Body of pancreas (tissue), 4 donors: ENCODE results near the gene ENO3. TPM values are rescaled to one million over a fixed set of nuclear protein-coding genes. Genes with fewer than 3 reads are reported as not detected.

ENCODE experiments used
- ATAC-seq: fragments of 150-250 bp; one replicate; pipeline ENCODE4 v1.9.1; 2016
- DNase-seq, 4 donors: peaks; one replicate each; pipeline ENCODE4 v3.0.0-alpha.2; 2019
- H3K27ac ChIP-seq, 4 donors: fragments of 200-600 bp; sonication (generic); 1 replicate in 3 of 4; 2 replicates in 1 of 4; pipeline versions ENCODE4 v1.5.1 to v1.6.1; 2016 to 2019; ENCODE audit warnings: mild to moderate bottlenecking in 1 of 4, mixed read lengths in 1 of 4, moderate library complexity in 1 of 4
- H3K27me3 ChIP-seq, 2 donors: fragments of 200-600 bp; sonication (generic); one replicate each; pipeline ENCODE4 v1.6.0; 2016; ENCODE audit warnings: mild to moderate bottlenecking in 1 of 2
- H3K36me3 ChIP-seq, 2 donors: fragments of 200-600 bp; sonication (generic); replicated peaks in 1 of 2; 2 replicates each; pipeline ENCODE4 v1.5.1; 2016; ENCODE audit warnings: low read depth in 2 of 2; ENCODE audit not compliant: insufficient read depth in 1 of 2
- H3K4me1 ChIP-seq: fragments of 200-600 bp; sonication (generic); one replicate; pipeline ENCODE4 v1.6.0; 2016
- H3K4me3 ChIP-seq, 2 donors: fragments of 200-600 bp; sonication (generic); 1 replicate in 1 of 2; 2 replicates in 1 of 2; pipeline ENCODE4 v1.5.1; 2016 to 2019
- H3K9me3 ChIP-seq, 3 donors: fragments of 200-600 bp; sonication (generic); 1 replicate in 2 of 3; 2 replicates in 1 of 3; pipeline ENCODE4 v1.5.1; 2016
- CTCF ChIP-seq, 7 experiments: fragments of 450-650 bp in 4 of 7; fragments of 200-600 bp in 3 of 7; sonication (generic) in 3 of 7; IDR thresholded peaks; one replicate each; pipeline ENCODE4 v1.5.1; 2016 to 2019; ENCODE audit warnings: antibody characterized with exemption in 7 of 7
- POLR2A ChIP-seq, 3 donors: fragments of 450-650 bp; IDR thresholded peaks; one replicate each; pipeline ENCODE4 v1.6.1; 2016; ENCODE audit warnings: antibody characterized with exemption in 3 of 3, mild to moderate bottlenecking in 2 of 3
- WGBS, 2 donors: methylation state at CpG; one replicate each; pipeline ENCODE4 v1.1.5; 2017; 5-methylcytosine and 5-hydroxymethylcytosine counted together
- intact Hi-C: fragments of 100-400 bp; cut with DNase I; formaldehyde crosslinking; loops from one replicate; pipeline ENCODE4 v1.15.1; 2023
- total RNA-seq, 2 donors: library from RNA; depleted of rRNA; stranded (reverse); fragments of >200 nt; gene quantifications; one replicate each; pipeline ENCODE4 v1.1.0, GENCODE V29; 2016

Gene ENO3
- total RNA-seq, 2 donors from 2014 or later: 3.3 to 3.6 TPM

GRCh38 chr17:4948931-4949320, 2.0 kb upstream of the ENO3 start:
- peaks cover 34% of the 10 kb centered on the region for H3K4me1 ChIP-seq
- peak; percentile 77 to 86 (median 80) for DNase-seq
- H3K36me3 ChIP-seq: no peaks in the 10 kb centered on the region
- peak overlapping the region; percentile 34 to 61 for H3K4me3 ChIP-seq
- no peaks in the 10 kb centered on the region for H3K27me3 ChIP-seq
- ATAC-seq: peak; percentile 77
- WGBS, 2 donors: 0 to 1% methylated on average over 15 to 40 of the region's 40 CpGs
- TF ChIP-seq CTCF (IDR thresholded peaks at IDR 0.05) (no peak), POLR2A (IDR thresholded peaks at IDR 0.05) (peak; percentile 6 to 35 (median 19))
- H3K27ac ChIP-seq: peak overlapping the region; percentile 93 to 99 (median 96)
- intact Hi-C loops: no loop called here
- no peaks in the 10 kb centered on the region for H3K9me3 ChIP-seq

- peak overlapping the region; percentile 93 to 99 (median 96) for H3K27ac ChIP-seq
- TF ChIP-seq POLR2A (IDR thresholded peaks at IDR 0.05) (peak in 1 of 3 donors; percentile 17), CTCF (IDR thresholded peaks at IDR 0.05) (no peak)
- 0 to 1% methylated on average over 31 to 63 of the region's 75 CpGs for WGBS, 2 donors
- intact Hi-C loops: no loop called here
- no peaks in the 10 kb centered on the region for H3K27me3 ChIP-seq
- ATAC-seq (peak; percentile 28), DNase-seq (peak; percentile 72 to 81 (median 78))
- H3K36me3 ChIP-seq: no peaks in the 10 kb centered on the region
- no peaks in the 10 kb centered on the region for H3K9me3 ChIP-seq
- peaks cover 34% of the 10 kb centered on the region for H3K4me1 ChIP-seq
- peak overlapping the region; percentile 34 to 61 for H3K4me3 ChIP-seq
Observed at GRCh38 chr17:4949321-4950074, 1.4 kb upstream of the ENO3 start.

- Histone ChIP-seq H3K27me3 (no peaks in the 10 kb centered on the region), H3K27ac (peak overlapping the region; percentile 93 to 99 (median 96)), H3K4me1 (peaks cover 28% of the 10 kb centered on the region), H3K9me3 (no peaks in the 10 kb centered on the region), H3K4me3 (peak overlapping the region in 1 of 2 donors; percentile 61), H3K36me3 (no peaks in the 10 kb centered on the region)
- intact Hi-C loops: no loop called here
- WGBS, 2 donors: 21 to 23% methylated on average over 19 to 38 of the region's 52 CpGs
- ATAC-seq: peak; percentile 39
- DNase-seq: peak; percentile 48 to 59 (median 56)
- TF ChIP-seq CTCF (IDR thresholded peaks at IDR 0.05) (no peak), POLR2A (IDR thresholded peaks at IDR 0.05) (peak in 1 of 3 donors; percentile 44)
Observed at GRCh38 chr17:4950075-4950745, 709 bp upstream of the ENO3 start.

- intact Hi-C loops: no loop called here
- Histone ChIP-seq H3K4me1 (peaks cover 15% of the 10 kb centered on the region), H3K36me3 (no peaks in the 10 kb centered on the region), H3K27me3 (no peaks in the 10 kb centered on the region), H3K27ac (no peak overlapping the region), H3K9me3 (no peaks in the 10 kb centered on the region), H3K4me3 (no peak overlapping the region)
- ATAC-seq (no peak), DNase-seq (no peak)
- TF ChIP-seq CTCF (IDR thresholded peaks at IDR 0.05) (no peak), POLR2A (IDR thresholded peaks at IDR 0.05) (no peak)
- 67 to 92% methylated on average over 3 of the region's 3 CpGs for WGBS, 2 donors
Observed at GRCh38 chr17:4951486-4951885, 567 bp downstream of the ENO3 start.
